NCI-H1694 (cell line): Measurements from ENCODE around the gene CABYR.

Experiments used
- DNase-seq: peaks from one replicate; lab custom pipeline; 2025; lab: John Stamatoyannopoulos, UW

Gene CABYR

GRCh38 chr18:24189664-24190346 is 50.9 kb downstream of the CABYR start:
- DNase-seq: no peak

- no peak for DNase-seq
Measured at GRCh38 chr18:24190590-24190989, 51.7 kb downstream of the CABYR start.

- DNase-seq: no peak
Measured at GRCh38 chr18:24195296-24196053, 56.6 kb downstream of the CABYR start.

- DNase-seq: no peak
Measured at GRCh38 chr18:24196764-24197163, 57.9 kb downstream of the CABYR start.

GRCh38 chr18:24197412-24197811 is 58.5 kb downstream of the CABYR start:
- DNase-seq: no peak

- no peak for DNase-seq
Measured at GRCh38 chr18:24198461-24198860, 59.6 kb downstream of the CABYR start.

GRCh38 chr18:24199372-24199962 is 60.6 kb downstream of the CABYR start:
- DNase-seq: no peak

GRCh38 chr18:24200494-24201290 is 61.8 kb downstream of the CABYR start:
- DNase-seq: no peak

GRCh38 chr18:24201699-24202687 is 63.1 kb downstream of the CABYR start:
- DNase-seq: no peak

GRCh38 chr18:24204904-24205303 is 66.0 kb downstream of the CABYR start:
- no peak for DNase-seq

- no peak for DNase-seq
Measured at GRCh38 chr18:24208270-24209035, 69.6 kb downstream of the CABYR start.

- DNase-seq: no peak
Measured at GRCh38 chr18:24209558-24209957, 70.7 kb downstream of the CABYR start.
